H1 (cell line): ENCODE measurements around the gene RAB11FIP3.

Source experiments
- CBX8 ChIP-seq: fragments of 300-800, 300-1000 bp; sonication (generic); IDR thresholded peaks from 2 replicates; pipeline ENCODE4 v1.7.1; 2016; ENCODE audit warnings: low read depth, low read length, borderline replicate concordance
- CHD2 ChIP-seq: IDR thresholded peaks from 2 replicates; pipeline ENCODE4 v1.6.1; 2012; ENCODE audit warnings: low read length, improper control_type of control experiment
- EZH2 ChIP-seq: fragments of 200-600 bp; sonication (generic); IDR thresholded peaks from 2 replicates; pipeline ENCODE4 v1.7.1; 2012; ENCODE audit warnings: low read depth, mild to moderate bottlenecking, moderate library complexity, low read length, inconsistent platforms; ENCODE audit not compliant: severe bottlenecking
- POLR2A ChIP-seq, 2 experiments: IDR thresholded peaks; 1 replicate in 1 of 2; 2 replicates in 1 of 2; pipeline ENCODE4 v1.6.1; 2011; ENCODE audit warnings: low read depth in 2 of 2, low read length in 2 of 2, mild to moderate bottlenecking in 2 of 2; ENCODE audit errors: control extremely low read depth in 1 of 2
- POLR2AphosphoS5 ChIP-seq: IDR thresholded peaks from 2 replicates; pipeline ENCODE4 v1.6.1; 2011; ENCODE audit warnings: low read depth, low read length
- SIN3A ChIP-seq, 2 experiments: IDR thresholded peaks in 1 of 2; conservative IDR thresholded peaks in 1 of 2; 2 replicates each; pipeline ENCODE4 v1.6.1; 2011 to 2012; ENCODE audit warnings: low read length in 2 of 2, improper control_type of control experiment in 1 of 2, low read depth in 1 of 2, mild to moderate bottlenecking in 1 of 2
- SP2 ChIP-seq: IDR thresholded peaks from 2 replicates; pipeline ENCODE4 v1.6.1; 2012; ENCODE audit warnings: mild to moderate bottlenecking, low read length, inconsistent platforms
- TBP ChIP-seq: IDR thresholded peaks from 2 replicates; pipeline ENCODE4 v1.6.1; 2011; ENCODE audit warnings: low read depth, low read length, improper control_type of control experiment
- USF2 ChIP-seq: IDR thresholded peaks from 2 replicates; pipeline ENCODE4 v1.6.1; 2011; ENCODE audit warnings: low read length, improper control_type of control experiment
- YY1 ChIP-seq: IDR thresholded peaks from 2 replicates; pipeline ENCODE4 v1.6.1; 2011; ENCODE audit warnings: low read depth, mild to moderate bottlenecking, low read length
- ZNF274 ChIP-seq: IDR thresholded peaks from 2 replicates; pipeline ENCODE4 v1.7.0; 2012; ENCODE audit warnings: low read length, borderline replicate concordance; ENCODE audit errors: extremely low read depth
- TF ChIP-seq, protein P1 (sequence below), 3 experiments: IDR thresholded peaks; 1 replicate in 2 of 3; 2 replicates in 1 of 3; pipeline versions ENCODE4 v1.5.1 to v1.6.1; 2011; ENCODE audit warnings: low read length in 3 of 3, mild to moderate bottlenecking in 3 of 3, inconsistent platforms in 2 of 3, low read depth in 1 of 3, moderate library complexity in 1 of 3; ENCODE audit not compliant: insufficient read depth in 1 of 3; ENCODE audit errors: control extremely low read depth in 1 of 3
- TF ChIP-seq, protein P2 (sequence below): IDR thresholded peaks from 2 replicates; pipeline ENCODE4 v1.6.1; 2012; ENCODE audit warnings: inconsistent platforms

- TF ChIP-seq EZH2: no peak
- TF ChIP-seq, protein P1, sequence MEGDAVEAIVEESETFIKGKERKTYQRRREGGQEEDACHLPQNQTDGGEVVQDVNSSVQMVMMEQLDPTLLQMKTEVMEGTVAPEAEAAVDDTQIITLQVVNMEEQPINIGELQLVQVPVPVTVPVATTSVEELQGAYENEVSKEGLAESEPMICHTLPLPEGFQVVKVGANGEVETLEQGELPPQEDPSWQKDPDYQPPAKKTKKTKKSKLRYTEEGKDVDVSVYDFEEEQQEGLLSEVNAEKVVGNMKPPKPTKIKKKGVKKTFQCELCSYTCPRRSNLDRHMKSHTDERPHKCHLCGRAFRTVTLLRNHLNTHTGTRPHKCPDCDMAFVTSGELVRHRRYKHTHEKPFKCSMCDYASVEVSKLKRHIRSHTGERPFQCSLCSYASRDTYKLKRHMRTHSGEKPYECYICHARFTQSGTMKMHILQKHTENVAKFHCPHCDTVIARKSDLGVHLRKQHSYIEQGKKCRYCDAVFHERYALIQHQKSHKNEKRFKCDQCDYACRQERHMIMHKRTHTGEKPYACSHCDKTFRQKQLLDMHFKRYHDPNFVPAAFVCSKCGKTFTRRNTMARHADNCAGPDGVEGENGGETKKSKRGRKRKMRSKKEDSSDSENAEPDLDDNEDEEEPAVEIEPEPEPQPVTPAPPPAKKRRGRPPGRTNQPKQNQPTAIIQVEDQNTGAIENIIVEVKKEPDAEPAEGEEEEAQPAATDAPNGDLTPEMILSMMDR (IDR thresholded peaks at IDR 0.05; ENCODE audit: control extremely low read depth in 1 of 3, insufficient read depth in 1 of 3, low read depth in 1 of 3, low read length in 3 of 3): no peak
- no peak for TF ChIP-seq USF2
- no peak for TF ChIP-seq TBP
- no peak for TF ChIP-seq CBX8
- no peak for TF ChIP-seq SIN3A (conservative IDR thresholded peaks at IDR 0.05 in 1 of 2, IDR thresholded peaks at IDR 0.05 in 1 of 2; ENCODE audit: low read depth in 1 of 2, low read length in 2 of 2)
- no peak for TF ChIP-seq CHD2
- TF ChIP-seq YY1: no peak
- TF ChIP-seq SP2: no peak
- TF ChIP-seq, protein P2, sequence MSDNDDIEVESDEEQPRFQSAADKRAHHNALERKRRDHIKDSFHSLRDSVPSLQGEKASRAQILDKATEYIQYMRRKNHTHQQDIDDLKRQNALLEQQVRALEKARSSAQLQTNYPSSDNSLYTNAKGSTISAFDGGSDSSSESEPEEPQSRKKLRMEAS: no peak
- TF ChIP-seq ZNF274: no peak
- no peak for TF ChIP-seq POLR2AphosphoS5
- TF ChIP-seq POLR2A (IDR thresholded peaks at IDR 0.05; ENCODE audit: control extremely low read depth in 1 of 2, low read depth in 2 of 2, low read length in 2 of 2): no peak
These were observed 128.8 kb downstream of the RAB11FIP3 start for GRCh38 chr16:554297-554621.
